Measurements from ENCODE around the gene SLC26A3. TPM values are rescaled to one million over a fixed set of nuclear protein-coding genes. Genes with fewer than 3 reads are reported as not detected.
"Not testable (repeated sequence)": the region's sequence is repeated elsewhere in the genome, so short reads cannot be mapped to it uniquely, and the experiment has no call there.

Gene SLC26A3
- total RNA-seq (not detected in 2 replicates), polyA plus RNA-seq (not detected in 2 replicates), polyA minus RNA-seq (ENCODE audit: low replicate concordance) (not detected in 2 replicates)
- not detected in 2 replicates for polyA plus RNA-seq (2012)

DNA sequence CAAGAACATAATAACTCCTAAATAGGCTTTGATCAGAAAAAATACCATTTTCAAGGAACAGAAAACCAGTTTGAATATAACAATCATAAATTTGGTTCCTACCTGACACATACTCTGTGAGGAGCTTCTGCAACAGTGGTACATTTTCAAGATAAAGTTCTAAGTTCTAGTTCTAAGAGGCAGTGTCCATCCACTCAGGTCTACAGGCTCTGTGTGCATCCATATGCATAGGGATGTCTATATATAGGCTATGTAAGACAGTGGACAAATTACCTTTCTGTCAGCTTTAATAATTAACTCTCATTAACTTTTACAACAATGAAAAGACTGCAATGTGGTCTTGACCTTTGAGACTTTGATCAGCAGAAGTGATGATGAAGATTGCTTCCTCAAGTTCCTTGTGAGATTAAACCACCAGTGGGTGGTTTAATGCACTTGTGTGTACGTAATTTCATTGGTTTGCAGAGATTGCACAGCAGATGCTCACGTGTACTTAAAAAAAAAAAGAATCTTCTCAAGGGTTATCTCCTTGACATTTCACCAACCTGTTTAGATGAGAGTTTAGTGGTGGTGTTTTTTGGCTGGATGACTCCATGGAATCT is at the start of gene SLC26A3:
SLC26A3 (minus strand) TSS at position 215 of the 602 bp plus-strand sequence. CDS start 8,714 bp downstream, outside the sequence.
- Histone ChIP-seq H4K20me1 (ENCODE audit: control insufficient read depth, extremely low read depth, insufficient read depth, low read length) (no peaks in the 10 kb centered on the region), H3K4me2 (ENCODE audit: extremely low read depth, insufficient read depth, low read length) (no peak within 1 kb of the TSS), H3K27me3 (ENCODE audit: control insufficient read depth, insufficient read depth, low read length) (peaks cover 7% of the 10 kb centered on the region), H3K9ac (ENCODE audit: insufficient read depth, low read length) (no peak within 1 kb of the TSS), H3K27ac (ENCODE audit: insufficient read depth, low read length) (no peak within 1 kb of the TSS), H2AFZ (ENCODE audit: low read length) (no peak within 1 kb of the TSS), H3K9me3 (ENCODE audit: control insufficient read depth, insufficient read depth, low read depth, low read length) (no peaks in the 10 kb centered on the region), H3K4me3 (replicated peaks in 1 of 4; ENCODE audit: control extremely low read depth in 1 of 4, insufficient read depth in 1 of 4, low read depth in 3 of 4, low read length in 4 of 4) (no peak within 1 kb of the TSS), H3K79me2 (ENCODE audit: control insufficient read depth, insufficient read depth, low read length) (no peaks in the 10 kb centered on the region), H3K4me1 (ENCODE audit: control insufficient read depth, extremely low read depth, insufficient read depth, low read length) (no peaks in the 10 kb centered on the region), H3K36me3 (ENCODE audit: control insufficient read depth, insufficient read depth, low read length) (no peaks in the 10 kb centered on the region)
- DNase-seq (ENCODE audit: low read depth in 2 of 2) = no peak
- TF ChIP-seq, protein P1, sequence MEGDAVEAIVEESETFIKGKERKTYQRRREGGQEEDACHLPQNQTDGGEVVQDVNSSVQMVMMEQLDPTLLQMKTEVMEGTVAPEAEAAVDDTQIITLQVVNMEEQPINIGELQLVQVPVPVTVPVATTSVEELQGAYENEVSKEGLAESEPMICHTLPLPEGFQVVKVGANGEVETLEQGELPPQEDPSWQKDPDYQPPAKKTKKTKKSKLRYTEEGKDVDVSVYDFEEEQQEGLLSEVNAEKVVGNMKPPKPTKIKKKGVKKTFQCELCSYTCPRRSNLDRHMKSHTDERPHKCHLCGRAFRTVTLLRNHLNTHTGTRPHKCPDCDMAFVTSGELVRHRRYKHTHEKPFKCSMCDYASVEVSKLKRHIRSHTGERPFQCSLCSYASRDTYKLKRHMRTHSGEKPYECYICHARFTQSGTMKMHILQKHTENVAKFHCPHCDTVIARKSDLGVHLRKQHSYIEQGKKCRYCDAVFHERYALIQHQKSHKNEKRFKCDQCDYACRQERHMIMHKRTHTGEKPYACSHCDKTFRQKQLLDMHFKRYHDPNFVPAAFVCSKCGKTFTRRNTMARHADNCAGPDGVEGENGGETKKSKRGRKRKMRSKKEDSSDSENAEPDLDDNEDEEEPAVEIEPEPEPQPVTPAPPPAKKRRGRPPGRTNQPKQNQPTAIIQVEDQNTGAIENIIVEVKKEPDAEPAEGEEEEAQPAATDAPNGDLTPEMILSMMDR (conservative IDR thresholded peaks at IDR 0.05 in 1 of 2, IDR thresholded peaks at IDR 0.05 in 1 of 2; ENCODE audit: low read depth in 1 of 2, low read length in 2 of 2) = no peak
- no peak for TF ChIP-seq EZH2 (IDR thresholded peaks at IDR 0.05; ENCODE audit: low read length, missing control alignments)

DNA sequence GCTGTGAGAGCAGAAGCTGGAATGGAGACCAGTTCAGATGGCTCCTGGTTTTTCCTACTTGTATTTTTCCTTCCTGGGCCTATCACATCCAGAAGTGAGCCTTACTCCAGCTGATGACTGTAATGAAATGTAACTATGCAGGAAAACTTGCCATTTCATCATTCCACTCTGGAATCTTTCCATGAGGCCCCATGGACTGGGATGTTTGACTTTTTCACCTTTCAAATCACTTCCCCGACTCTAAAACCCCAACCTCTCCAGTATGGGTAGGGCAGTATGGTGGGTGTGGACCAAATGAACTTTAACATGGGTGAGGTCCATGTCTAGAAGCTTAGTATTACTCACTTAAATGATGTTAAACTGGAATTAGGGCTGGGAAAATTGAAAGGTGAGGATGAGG is 47.6 kb upstream of the SLC26A3 start:
- H3K27me3 ChIP-seq (ENCODE audit: control insufficient read depth, insufficient read depth, low read length) = no peaks in the 10 kb centered on the region
- H3K4me3 ChIP-seq (replicated peaks in 1 of 4; ENCODE audit: control extremely low read depth in 1 of 4, insufficient read depth in 1 of 4, low read depth in 3 of 4, low read length in 4 of 4) = no peak overlapping the region
- H3K9ac ChIP-seq (ENCODE audit: insufficient read depth, low read length) = no peak overlapping the region
- H3K4me2 ChIP-seq (ENCODE audit: extremely low read depth, insufficient read depth, low read length) = no peak overlapping the region
- TF ChIP-seq EZH2 (IDR thresholded peaks at IDR 0.05; ENCODE audit: low read length, missing control alignments) = no peak
- TF ChIP-seq, protein P1 (conservative IDR thresholded peaks at IDR 0.05 in 1 of 2, IDR thresholded peaks at IDR 0.05 in 1 of 2; ENCODE audit: low read depth in 1 of 2, low read length in 2 of 2) = no peak
- H2AFZ ChIP-seq (ENCODE audit: low read length) = no peak overlapping the region
- no peaks in the 10 kb centered on the region for H3K9me3 ChIP-seq (ENCODE audit: control insufficient read depth, insufficient read depth, low read depth, low read length)
- no peak overlapping the region for H3K27ac ChIP-seq (ENCODE audit: insufficient read depth, low read length)
- peak in 1 of 2 donors; percentile 14 for DNase-seq (ENCODE audit: low read depth in 2 of 2)
- H3K36me3 ChIP-seq (ENCODE audit: control insufficient read depth, insufficient read depth, low read length) = no peaks in the 10 kb centered on the region
- no peaks in the 10 kb centered on the region for H4K20me1 ChIP-seq (ENCODE audit: control insufficient read depth, extremely low read depth, insufficient read depth, low read length)
- no peaks in the 10 kb centered on the region for H3K4me1 ChIP-seq (ENCODE audit: control insufficient read depth, extremely low read depth, insufficient read depth, low read length)
- H3K79me2 ChIP-seq (ENCODE audit: control insufficient read depth, insufficient read depth, low read length) = no peaks in the 10 kb centered on the region

DNA sequence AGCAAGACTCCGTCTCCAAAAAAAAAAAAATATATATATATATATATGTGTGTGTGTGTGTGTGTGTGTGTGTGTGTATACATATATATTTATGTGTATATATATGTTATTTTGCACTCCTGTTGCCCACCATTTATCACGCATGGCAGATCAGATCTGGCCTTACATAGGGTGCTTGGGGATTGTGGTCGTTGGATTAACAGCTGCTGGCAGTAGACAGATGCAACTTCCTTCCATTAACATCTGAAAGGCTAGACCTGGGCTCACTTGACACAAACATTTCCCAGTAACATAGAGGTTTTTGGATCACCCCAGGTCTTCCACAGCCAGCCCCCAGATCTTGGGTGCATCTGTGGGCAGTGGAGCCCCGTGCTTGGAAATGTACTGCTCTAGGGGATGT is 47.2 kb upstream of the SLC26A3 start:
- TF ChIP-seq, protein P1 (conservative IDR thresholded peaks at IDR 0.05 in 1 of 2, IDR thresholded peaks at IDR 0.05 in 1 of 2; ENCODE audit: low read depth in 1 of 2, low read length in 2 of 2) = no peak
- TF ChIP-seq EZH2 (IDR thresholded peaks at IDR 0.05; ENCODE audit: low read length, missing control alignments) = no peak
- no peaks in the 10 kb centered on the region for H3K79me2 ChIP-seq (ENCODE audit: control insufficient read depth, insufficient read depth, low read length)
- no peak for DNase-seq (ENCODE audit: low read depth in 2 of 2)
- no peak overlapping the region for H3K27ac ChIP-seq (ENCODE audit: insufficient read depth, low read length)
- H3K4me1 ChIP-seq (ENCODE audit: control insufficient read depth, extremely low read depth, insufficient read depth, low read length) = no peaks in the 10 kb centered on the region
- no peak overlapping the region for H3K4me3 ChIP-seq (replicated peaks in 1 of 4; ENCODE audit: control extremely low read depth in 1 of 4, insufficient read depth in 1 of 4, low read depth in 3 of 4, low read length in 4 of 4)
- H3K27me3 ChIP-seq (ENCODE audit: control insufficient read depth, insufficient read depth, low read length) = no peaks in the 10 kb centered on the region
- H2AFZ ChIP-seq (ENCODE audit: low read length) = no peak overlapping the region
- no peak overlapping the region for H3K9ac ChIP-seq (ENCODE audit: insufficient read depth, low read length)
- H3K4me2 ChIP-seq (ENCODE audit: extremely low read depth, insufficient read depth, low read length) = no peak overlapping the region
- H3K9me3 ChIP-seq (ENCODE audit: control insufficient read depth, insufficient read depth, low read depth, low read length) = no peaks in the 10 kb centered on the region
- no peaks in the 10 kb centered on the region for H4K20me1 ChIP-seq (ENCODE audit: control insufficient read depth, extremely low read depth, insufficient read depth, low read length)
- no peaks in the 10 kb centered on the region for H3K36me3 ChIP-seq (ENCODE audit: control insufficient read depth, insufficient read depth, low read length)

DNA sequence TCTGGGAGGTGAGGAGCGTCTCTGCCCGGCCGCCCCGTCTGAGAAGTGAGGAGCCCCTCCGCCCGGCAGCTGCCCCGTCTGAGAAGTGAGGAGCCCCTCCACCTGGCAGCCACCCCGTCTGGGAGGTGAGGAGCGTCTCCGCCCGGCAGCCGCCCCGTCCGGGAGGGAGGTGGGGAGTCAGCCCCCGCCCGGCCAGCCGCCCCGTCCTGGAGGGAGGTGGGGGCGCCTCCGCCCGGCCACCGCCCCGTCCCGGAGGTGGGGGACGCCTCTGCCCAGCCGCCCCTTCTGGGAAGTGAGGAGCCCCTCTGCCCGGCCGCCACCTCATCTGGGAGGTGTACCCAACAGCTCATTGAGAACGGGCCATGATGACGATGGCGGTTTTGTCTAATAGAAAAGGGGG is 45.2 kb upstream of the SLC26A3 start:
- not testable (repeated sequence) for H3K27ac ChIP-seq (ENCODE audit: insufficient read depth, low read length); H2AFZ ChIP-seq (ENCODE audit: low read length); H3K27me3 ChIP-seq (ENCODE audit: control insufficient read depth, insufficient read depth, low read length); DNase-seq (ENCODE audit: low read depth in 2 of 2); H4K20me1 ChIP-seq (ENCODE audit: control insufficient read depth, extremely low read depth, insufficient read depth, low read length); H3K36me3 ChIP-seq (ENCODE audit: control insufficient read depth, insufficient read depth, low read length); H3K9ac ChIP-seq (ENCODE audit: insufficient read depth, low read length); H3K79me2 ChIP-seq (ENCODE audit: control insufficient read depth, insufficient read depth, low read length); H3K9me3 ChIP-seq (ENCODE audit: control insufficient read depth, insufficient read depth, low read depth, low read length); H3K4me1 ChIP-seq (ENCODE audit: control insufficient read depth, extremely low read depth, insufficient read depth, low read length); H3K4me3 ChIP-seq (replicated peaks in 1 of 4; ENCODE audit: control extremely low read depth in 1 of 4, insufficient read depth in 1 of 4, low read depth in 3 of 4, low read length in 4 of 4); H3K4me2 ChIP-seq (ENCODE audit: extremely low read depth, insufficient read depth, low read length)

DNA sequence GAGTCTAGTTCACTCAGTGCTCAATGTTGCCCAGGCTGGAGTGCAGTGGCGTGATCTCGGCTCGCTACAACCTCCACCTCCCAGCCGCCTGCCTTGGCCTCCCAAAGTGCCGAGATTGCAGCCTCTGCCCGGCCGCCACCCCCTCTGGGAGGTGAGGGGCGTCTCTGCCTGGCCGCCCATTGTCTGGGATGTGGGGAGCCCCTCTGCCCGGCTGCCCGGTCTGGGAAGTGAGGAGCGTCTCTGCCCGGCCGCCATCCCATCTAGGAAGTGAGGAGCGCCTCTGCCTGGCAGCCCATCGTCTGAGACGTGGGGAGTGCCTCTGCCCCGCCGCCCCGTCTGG is 44.8 kb upstream of the SLC26A3 start:
- H3K27me3 ChIP-seq (ENCODE audit: control insufficient read depth, insufficient read depth, low read length); H3K4me1 ChIP-seq (ENCODE audit: control insufficient read depth, extremely low read depth, insufficient read depth, low read length); H4K20me1 ChIP-seq (ENCODE audit: control insufficient read depth, extremely low read depth, insufficient read depth, low read length); H3K4me2 ChIP-seq (ENCODE audit: extremely low read depth, insufficient read depth, low read length); DNase-seq (ENCODE audit: low read depth in 2 of 2); H3K9ac ChIP-seq (ENCODE audit: insufficient read depth, low read length); H3K79me2 ChIP-seq (ENCODE audit: control insufficient read depth, insufficient read depth, low read length); H3K27ac ChIP-seq (ENCODE audit: insufficient read depth, low read length); H2AFZ ChIP-seq (ENCODE audit: low read length); H3K4me3 ChIP-seq (replicated peaks in 1 of 4; ENCODE audit: control extremely low read depth in 1 of 4, insufficient read depth in 1 of 4, low read depth in 3 of 4, low read length in 4 of 4); H3K36me3 ChIP-seq (ENCODE audit: control insufficient read depth, insufficient read depth, low read length); H3K9me3 ChIP-seq (ENCODE audit: control insufficient read depth, insufficient read depth, low read depth, low read length): not testable (repeated sequence)
